Astrocyte (in vitro differentiated cells and primary cell): ENCODE results near the gene SLC66A2.

Experiments used
- CTCF ChIP-seq: IDR thresholded peaks from 2 replicates; pipeline ENCODE4 v1.5.1; 2011; ENCODE audit warnings: low read depth, mild to moderate bottlenecking, inconsistent platforms, low read length, moderate library complexity; ENCODE audit not compliant: insufficient read depth
- EZH2 ChIP-seq: IDR thresholded peaks from 2 replicates; pipeline ENCODE4 v1.6.1; 2012; ENCODE audit warnings: mild to moderate bottlenecking, low read length, inconsistent platforms; ENCODE audit not compliant: insufficient read depth

GRCh38 chr18:79915161-79916127 lies 36.0 kb downstream of the SLC66A2 start:
- TF ChIP-seq CTCF (no peak), EZH2 (no peak)
